ENCODE results near the gene CCDC117.
A peak's percentile ranks its signal among the peaks of the same experiment; 100 is the strongest.
"Not testable (repeated sequence)": the region's sequence is repeated elsewhere in the genome, so short reads cannot be mapped to it uniquely, and the experiment has no call there.

Gene CCDC117, protein sequence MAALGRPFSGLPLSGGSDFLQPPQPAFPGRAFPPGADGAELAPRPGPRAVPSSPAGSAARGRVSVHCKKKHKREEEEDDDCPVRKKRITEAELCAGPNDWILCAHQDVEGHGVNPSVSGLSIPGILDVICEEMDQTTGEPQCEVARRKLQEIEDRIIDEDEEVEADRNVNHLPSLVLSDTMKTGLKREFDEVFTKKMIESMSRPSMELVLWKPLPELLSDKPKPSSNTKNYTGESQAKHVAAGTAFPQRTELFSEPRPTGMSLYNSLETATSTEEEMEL

DNA sequence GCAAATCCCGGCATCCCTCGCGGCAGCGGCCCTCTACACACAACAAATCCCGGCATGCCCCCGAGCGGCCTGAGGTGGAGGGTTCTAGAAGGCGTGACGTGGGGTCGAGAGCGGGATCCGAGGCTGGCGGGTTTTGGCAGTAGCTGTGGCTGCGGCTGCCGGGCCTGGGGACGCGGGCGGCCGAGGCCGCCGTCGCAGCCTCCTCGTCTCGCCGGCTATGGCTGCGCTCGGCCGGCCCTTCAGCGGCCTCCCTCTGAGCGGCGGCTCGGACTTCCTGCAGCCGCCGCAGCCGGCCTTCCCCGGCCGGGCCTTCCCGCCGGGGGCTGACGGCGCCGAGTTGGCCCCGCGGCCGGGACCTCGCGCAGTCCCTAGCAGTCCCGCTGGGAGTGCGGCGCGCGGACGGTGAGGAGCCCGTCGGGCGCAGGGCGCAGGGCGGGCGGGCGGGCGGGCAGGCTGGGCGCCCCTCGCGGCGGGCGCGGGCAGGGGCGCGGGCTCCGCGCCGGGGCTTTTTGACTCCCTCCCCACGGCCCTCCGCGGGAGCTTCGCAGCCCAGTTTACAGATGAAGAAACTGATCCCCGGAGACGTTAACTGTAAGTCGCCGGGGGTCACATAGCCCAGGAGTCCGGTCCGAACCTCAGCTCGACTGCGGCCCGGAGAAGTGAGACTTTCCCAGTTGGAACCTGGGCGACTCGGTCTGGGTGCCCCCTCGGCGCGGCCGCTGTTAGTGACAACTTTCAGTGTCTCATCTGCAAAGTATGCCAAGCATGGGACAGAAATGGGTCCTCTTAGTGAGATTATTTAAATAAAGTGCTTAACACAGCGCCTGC lies at the start of gene CCDC117:
TSS of gene CCDC117 (plus strand) at position 63 of the 828 bp plus-strand sequence. CDS start at position 218, 155 bp downstream.
- peak; percentile 80 to 86 for DNase-seq (ENCODE audit: low read depth in 2 of 2, low spot score in 1 of 2)

DNA sequence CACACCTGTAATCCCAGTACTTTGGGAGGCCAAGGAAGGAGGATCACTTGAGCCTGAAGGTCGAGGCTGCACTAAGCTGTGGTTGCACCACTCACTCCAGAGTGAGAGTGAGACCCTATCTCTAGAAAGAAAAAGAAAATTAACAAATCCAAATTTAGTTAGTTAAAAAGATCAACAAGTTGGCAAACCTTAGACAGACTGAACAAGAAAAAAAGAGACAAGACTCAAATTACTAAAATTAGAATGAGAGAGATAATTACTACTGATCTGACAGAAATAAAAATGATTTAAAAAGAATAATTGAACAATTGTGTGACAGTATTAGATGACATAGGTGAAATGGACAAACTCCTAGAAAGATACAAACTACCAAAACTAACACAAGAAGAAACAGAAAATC lies 44.5 kb upstream of the CCDC117 start:
- no peak for DNase-seq (ENCODE audit: low read depth in 2 of 2, low spot score in 1 of 2)

DNA sequence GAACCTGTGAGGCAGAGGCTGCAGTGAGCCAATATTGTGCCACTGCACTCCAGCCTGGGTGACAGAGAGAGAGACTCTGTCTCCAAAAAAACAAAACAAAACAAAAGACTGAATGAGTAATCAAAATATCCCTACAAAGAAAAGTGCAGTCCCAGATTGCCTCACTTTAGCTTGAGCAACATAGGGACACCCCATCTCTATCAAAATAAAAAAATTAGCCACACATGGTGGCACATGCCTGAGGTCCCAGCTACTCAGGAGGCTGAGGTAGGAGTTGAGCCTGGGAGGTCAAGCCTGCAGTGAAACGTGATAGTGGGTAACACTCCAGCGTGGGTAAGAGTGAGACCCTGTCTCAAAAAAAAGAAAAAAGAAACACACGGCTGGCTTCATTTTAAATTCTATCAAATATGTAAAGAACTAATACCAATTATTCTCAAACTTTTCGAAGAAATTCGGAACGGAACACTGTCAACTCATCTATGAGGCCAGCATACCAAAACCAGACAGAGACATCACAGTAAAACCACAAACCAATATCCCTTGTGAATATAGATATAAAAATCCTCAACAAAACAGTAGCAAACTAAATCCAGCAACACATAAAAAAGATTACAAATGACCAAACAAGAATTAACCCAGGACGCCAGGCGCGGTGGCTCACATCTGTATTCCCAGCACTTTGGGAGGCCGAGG lies 43.7 kb upstream of the CCDC117 start:
- DNase-seq (ENCODE audit: low read depth in 2 of 2, low spot score in 1 of 2): no peak

DNA sequence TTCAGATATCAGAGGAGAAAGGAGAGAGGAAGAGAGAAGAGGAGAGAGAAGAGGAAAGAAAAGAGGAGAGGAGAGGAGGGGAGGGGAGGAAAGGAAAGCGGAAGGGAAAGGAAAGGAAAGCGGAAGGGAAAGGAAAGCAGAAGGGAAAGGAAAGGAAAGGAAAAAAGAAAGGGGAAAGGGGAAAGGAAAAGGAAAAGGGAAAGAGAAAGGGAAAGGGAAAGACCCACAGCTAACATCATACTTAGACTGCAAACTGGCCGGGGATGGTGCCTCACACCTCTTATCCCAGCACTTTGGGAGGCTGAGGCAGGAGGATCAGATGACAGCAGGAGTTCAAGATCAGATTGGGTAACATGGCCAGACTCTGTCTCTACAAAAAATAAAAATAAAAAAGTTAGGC lies 42.3 kb upstream of the CCDC117 start:
- DNase-seq (ENCODE audit: low read depth in 2 of 2, low spot score in 1 of 2): no peak

DNA sequence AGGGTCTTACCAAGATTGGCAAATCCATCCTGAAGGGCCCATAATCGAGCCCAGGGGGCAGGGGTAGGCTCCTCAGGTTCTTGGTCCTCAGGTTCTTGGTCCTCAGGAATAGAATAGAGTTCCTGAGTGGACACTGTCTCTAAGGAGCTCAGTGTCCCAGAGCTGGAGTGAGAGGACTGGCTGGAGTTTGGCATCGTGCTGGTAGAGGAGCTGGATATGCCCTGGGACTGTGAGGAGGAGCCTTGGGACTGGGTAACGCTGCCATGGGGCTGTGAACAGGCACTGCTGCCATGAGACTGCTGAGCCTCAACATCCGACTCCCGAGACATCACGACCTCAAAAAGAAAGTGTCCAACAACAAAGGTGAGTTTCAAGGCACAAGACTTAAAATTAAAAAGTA lies 38.1 kb upstream of the CCDC117 start:
- DNase-seq (ENCODE audit: low read depth in 2 of 2, low spot score in 1 of 2): no peak

DNA sequence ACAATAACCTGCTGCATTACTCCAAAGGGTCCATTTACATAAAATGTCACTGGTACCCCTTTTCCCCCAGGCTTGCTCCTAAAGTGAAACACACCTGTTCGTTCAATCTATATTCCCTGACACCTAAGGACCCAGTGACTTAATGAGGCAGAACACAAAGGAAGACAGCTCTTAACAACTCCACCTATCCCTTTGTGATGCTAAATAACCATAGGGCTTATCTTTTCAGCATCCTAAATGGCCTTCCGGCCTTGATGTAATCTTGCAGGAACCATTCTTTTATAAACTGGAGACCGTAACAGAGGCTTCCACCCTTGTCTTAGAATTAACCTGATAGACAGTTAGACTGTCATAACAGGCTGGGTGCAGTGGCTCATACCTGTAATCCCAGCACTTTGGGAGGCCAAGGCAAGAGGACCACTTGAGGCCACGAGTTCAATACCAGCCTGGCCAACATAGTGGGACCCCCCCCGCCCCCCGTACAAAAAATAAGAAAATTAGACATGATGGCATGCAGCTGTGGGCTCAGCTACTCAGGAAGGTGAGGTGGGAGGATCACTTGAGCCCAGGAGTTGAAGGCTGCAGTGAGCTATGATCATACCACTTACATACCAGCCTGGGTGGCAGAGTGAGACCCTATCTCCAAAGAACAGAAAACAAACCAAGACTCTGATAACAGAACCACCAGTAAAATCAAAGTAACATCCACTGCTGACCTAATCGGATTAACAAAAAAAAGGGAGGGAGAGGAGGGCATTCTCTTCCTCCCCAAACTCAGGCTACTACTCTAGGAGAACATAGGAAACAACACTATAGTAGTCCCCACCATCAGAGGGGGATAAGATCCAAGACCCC lies 36.0 kb upstream of the CCDC117 start:
- no peak for DNase-seq (ENCODE audit: low read depth in 2 of 2, low spot score in 1 of 2)

DNA sequence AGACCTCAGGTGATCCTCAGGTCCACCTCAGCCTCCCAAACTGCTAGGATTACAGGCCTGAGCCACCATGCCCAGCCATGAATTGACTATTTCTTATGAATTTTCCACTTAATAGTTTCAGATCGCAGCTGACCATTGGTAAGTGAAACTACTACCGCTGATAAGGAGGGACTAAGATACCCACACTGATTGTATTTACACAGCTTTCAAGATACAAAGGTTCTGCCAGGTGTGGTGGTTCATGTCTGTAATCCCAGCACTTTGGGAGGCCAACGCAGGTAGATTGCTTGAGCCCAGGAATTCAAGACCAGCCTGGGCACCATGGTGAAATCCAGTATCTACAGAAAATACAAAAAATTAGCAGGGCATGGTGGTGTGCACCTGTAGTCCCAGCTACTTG lies 34.8 kb upstream of the CCDC117 start:
- no peak for DNase-seq (ENCODE audit: low read depth in 2 of 2, low spot score in 1 of 2)

DNA sequence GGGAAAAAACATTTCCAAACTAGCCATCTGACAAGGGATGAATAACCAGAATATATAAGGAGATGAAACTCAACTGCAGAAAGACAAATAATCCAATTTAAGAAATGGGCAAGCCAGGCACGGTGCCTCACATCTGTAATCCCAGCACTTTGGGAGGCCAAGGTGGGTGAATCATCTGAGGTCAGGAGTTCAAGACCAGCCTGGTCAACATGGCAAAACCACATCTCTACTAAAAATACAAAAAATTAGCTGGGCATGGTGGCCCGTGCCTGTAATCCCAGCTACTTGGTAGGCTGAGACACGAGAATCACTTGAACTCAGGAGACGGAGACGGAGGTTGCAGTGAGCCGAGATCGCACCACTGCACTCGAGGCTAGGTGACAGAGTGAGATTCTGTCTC lies 33.6 kb upstream of the CCDC117 start:
- DNase-seq (ENCODE audit: low read depth in 2 of 2, low spot score in 1 of 2): not testable (repeated sequence)

DNA sequence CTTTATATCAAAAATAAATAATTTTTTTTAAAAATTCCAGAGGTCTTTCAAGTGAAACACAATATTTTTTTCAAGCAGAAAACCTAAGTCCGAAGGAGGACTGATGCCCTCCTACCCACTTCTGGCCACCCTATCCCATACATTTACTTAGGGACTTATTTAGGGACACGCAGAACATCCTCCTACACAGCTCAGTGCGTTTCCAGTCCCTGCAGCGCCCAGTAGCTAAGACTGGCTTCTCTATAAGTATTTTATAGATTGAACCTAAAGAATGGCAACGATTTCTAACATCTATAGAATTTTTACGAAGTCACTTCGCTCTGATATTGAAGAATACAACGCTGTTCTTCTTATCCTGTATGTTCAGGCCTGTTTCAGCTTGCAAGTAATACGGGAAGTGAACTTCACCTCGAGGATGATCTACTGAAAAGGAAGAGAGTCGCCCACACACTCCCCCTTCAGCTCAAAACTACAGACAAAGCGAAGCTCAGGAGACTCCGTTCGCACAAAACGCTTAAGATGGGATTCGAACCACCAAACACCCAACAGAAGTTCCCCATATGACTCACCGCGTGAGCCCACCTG lies 31.2 kb upstream of the CCDC117 start:
- no peak for DNase-seq (ENCODE audit: low read depth in 2 of 2, low spot score in 1 of 2)

DNA sequence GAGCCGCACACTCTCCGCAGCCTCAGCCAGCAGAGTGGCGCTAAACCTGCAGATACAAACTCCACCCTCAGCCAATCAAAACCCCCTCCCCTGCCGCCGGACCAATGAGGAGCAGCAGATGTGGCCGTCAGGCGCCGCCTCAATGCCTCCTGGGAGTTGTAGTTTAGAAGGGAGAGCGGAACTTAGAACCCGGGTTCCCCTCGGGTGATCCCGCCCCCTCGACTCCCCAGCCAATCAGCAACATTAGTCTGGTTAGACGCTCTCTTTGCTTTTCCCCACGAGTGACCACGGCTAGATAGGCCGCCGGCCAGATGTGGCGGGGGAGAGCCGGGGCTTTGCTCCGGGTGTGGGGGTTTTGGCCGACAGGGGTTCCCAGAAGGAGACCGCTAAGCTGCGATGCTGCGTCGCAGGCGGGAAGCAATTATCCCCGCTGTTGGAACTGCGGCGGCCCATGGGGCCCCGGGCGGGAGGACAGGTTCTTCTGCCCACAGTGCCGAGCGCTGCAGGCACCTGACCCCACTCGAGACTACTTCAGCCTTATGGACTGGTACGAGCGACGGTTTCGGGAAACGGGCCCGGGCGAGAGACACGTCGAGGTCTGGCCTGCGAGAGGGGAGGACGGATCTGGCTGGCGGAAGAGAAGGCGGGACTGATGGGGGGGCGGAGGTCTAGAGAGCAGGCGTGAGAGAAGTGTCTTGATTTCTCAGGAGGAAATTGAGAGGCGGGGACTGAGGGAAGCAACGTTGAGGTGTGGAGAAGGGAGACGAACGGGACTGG lies 30.5 kb upstream of the CCDC117 start, which contains the start of the genes CHEK2 and HSCB:
TSS of gene CHEK2 (minus strand) at position 36 of the 777 bp plus-strand sequence. CDS start 7,099 bp downstream, outside the sequence.
TSS of gene HSCB (plus strand) at position 255 of the 777 bp plus-strand sequence. CDS start at position 312, 57 bp downstream.
- peak; percentile 85 to 95 for DNase-seq (ENCODE audit: low read depth in 2 of 2, low spot score in 1 of 2)

DNA sequence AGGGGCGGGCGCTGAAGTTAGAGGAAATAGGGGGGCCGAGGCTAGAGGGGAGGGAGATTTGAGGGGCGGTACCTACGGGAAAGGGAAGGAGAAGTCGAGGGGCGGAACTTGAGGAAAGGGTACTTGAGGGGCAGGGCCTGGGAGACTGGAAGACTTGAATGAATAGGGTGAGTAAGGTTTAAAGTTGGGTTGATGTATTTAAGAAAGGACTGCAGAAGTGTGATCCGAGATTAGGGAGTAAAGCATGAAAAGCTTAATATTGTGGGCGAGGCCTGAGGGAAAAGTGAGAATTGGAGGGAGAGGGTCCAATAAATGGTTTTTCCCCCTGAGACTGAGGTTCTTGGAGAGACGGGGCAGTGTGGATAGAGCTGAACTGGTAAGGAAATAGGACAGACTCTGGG lies 29.9 kb upstream of the CCDC117 start:
- no peak for DNase-seq (ENCODE audit: low read depth in 2 of 2, low spot score in 1 of 2)

DNA sequence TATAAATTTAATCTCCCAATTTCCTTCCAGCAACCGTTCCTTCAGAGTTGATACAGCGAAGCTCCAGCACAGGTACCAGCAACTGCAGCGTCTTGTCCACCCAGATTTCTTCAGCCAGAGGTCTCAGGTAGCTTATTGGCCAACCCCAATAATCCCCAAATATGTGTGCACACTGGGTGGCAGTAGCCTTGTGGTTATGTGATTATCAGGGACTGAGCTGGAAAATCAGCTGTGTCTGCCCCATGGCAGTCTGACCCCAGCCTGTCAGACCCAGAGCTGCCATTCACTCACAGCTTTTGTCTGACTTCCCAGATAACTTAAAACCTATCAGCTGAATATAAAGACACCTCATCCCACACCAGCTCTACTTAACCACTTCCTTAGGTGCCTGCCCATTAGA lies 28.6 kb upstream of the CCDC117 start:
- DNase-seq (ENCODE audit: low read depth in 2 of 2, low spot score in 1 of 2): no peak

DNA sequence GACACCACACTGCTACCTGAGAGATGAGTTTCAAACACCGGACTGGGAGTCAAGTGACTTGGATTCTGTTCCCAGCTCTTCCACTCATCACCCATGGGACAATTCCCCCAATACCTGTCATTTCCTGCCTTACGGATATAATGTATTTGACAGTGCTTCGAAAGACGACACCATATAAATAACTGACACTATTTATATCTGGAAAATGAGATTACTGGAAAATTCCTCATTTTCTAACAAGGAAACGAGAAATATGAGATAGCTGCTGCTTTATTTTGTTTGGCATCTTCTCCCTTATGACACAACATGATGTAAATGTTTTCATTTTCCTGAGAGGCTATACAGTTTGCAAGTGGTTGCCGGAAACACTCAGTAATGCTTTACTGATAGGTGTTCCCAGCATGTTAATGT lies 22.0 kb upstream of the CCDC117 start:
- DNase-seq (ENCODE audit: low read depth in 2 of 2, low spot score in 1 of 2): no peak

DNA sequence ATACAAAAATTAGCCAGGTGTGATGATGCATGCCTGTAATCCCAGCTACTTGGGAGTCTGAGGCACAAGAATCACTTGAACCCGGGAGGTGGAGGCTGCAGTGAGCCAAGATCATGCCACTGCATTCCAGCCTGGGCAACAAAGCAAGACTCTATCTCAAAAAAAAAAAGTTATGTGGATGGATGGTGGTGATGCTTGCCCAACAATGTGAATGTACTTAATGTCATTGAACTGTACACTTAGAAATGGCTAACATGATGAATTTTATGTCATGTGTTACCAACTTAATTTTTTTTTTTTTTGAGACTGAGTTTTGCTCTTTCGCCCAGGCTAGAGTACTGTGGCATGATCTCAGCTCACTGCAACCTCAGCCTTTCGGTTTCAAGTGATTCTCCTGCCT lies 18.0 kb upstream of the CCDC117 start:
- DNase-seq (ENCODE audit: low read depth in 2 of 2, low spot score in 1 of 2): not testable (repeated sequence)

DNA sequence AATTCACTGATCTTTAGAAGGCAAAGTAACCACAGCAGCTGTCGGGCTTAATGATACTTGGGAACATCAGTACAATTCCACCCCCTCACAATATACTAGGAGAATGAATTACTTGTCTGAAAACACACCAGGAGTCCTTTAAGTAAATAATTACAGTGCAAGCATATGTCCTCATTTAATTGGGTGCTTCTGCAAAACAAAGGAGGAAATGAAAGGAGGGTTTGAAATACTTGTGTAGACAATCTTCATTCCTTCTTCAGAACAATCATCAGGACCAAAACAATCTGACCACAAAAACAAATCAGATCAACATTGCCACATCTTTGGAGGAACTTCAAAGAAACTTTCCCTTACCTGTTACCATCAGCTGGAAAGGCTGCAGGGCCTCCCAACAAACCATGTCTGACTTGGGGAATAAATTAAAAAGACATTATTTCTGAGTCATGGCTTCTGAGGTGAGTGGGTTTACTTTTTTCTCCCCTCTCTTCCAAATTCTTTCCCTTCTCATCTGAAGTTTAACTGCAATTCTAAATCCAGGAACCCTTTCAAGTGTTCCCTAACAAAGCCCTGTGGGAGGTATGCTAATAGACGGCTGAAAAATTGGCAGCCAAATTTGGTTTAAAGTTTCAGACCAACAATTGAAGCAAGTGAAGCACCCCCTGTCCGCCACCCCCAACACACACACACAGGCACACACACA lies 12.5 kb upstream of the CCDC117 start:
- DNase-seq (ENCODE audit: low read depth in 2 of 2, low spot score in 1 of 2): no peak

DNA sequence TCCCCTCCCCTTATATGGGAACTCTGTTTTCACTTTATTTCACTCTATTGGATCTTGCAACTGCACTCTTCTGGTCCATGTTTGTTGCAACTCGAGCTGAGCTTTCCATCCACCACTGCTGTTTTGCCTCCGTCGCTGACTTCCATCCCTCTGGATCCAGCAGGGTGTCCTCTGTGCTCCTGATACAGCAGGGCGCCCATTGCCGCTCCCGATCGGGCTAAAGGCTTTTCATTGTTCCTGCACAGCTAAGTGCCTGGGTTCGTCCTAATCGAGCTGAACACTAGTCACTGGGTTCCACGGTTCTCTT lies 11.1 kb upstream of the CCDC117 start:
- DNase-seq (ENCODE audit: low read depth in 2 of 2, low spot score in 1 of 2): no peak

DNA sequence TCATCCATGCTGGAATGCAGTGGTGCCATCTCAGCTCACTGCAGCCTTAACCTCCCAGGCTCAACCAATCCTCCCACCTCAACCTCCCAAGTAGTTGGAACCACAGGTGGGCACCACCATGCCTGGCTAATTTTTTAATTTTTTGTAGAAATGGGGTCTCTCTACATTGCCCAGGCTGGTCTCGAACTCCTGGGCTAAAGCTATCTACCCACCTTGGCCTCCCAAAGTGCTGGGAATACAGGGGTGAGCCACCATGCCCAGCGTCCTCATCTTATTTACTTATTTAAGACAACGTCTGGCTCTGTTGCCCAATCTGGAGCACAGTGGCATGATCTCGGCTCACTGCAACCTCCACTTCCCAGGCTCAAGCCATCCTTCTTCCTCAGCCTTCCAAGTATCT lies 10.5 kb upstream of the CCDC117 start:
- DNase-seq (ENCODE audit: low read depth in 2 of 2, low spot score in 1 of 2): not testable (repeated sequence)

DNA sequence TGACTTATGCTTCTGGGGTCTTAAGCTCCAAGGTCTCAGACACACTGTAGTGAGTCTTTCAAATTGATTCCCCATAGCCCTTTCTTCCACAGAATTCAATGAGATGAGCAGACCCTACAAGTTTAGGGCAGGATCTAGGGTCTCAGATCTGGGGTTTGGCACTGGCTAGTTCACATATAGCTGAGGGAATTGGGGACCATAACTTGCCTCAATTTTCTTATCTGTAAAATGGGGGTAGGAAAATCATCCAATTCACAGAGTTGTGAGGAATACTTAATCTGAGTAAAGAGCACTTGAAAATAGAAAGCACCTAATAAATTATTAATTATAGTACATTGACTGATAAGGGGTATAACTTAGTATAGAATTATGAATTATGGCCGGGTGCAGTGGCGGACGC lies 5.9 kb upstream of the CCDC117 start:
- no peak for DNase-seq (ENCODE audit: low read depth in 2 of 2, low spot score in 1 of 2)

DNA sequence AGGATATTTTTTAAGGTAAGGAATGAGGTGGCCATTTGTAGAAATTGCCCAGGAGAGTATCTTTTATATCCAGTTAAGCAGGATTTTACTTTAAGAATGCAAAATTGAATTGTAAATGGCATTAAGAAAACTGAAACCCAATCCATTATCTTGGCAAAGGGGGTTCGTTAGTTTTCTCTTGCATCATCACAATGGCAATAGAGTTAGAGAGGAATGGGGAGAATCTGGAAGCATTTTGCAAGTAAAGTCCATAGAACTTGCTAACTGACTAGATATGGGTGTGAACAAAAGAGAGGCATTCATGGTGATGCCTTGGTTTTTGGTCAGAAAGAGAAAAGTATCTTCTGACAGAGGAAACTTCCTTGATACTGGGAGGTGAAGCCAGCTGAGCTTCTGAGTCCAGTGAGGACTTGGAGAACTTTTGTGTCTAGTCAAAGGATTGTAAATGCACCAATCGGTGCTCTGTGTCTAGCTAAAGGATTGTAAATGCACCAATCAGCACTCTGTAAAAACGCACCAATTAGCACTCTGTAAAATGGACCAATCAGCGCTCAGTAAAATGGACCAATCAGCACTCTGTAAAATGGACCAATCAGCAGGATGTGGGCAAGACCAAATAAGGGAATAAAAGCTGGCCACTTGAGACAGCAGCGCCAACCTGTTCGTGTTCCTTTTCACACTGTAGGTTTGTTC lies 3.6 kb upstream of the CCDC117 start:
- DNase-seq (ENCODE audit: low read depth in 2 of 2, low spot score in 1 of 2): no peak

Measured in stimulated activated CD8-positive, alpha-beta memory T cell treated with anti-CD3 and anti-CD28 coated beads, Interleukin-4, amount 100 ng/mL, for 1 hour (primary cell).